ENCODE results near the gene FBF1. TPM values are rescaled to one million over a fixed set of nuclear protein-coding genes. Genes with fewer than 3 reads are reported as not detected.

FBF1 gene
- total and polyA plus RNA-seq, 2 donors (not counting 3 experiments of a cell fraction or from before 2014, with no cell fraction given) = 4.9 to 9.4 TPM

GRCh38 chr17:75917141-75917916, 23.5 kb downstream of the FBF1 start:
- H3K27me3 ChIP-seq (ENCODE audit: control insufficient read depth in 2 of 2, insufficient read depth in 2 of 2, low read length in 2 of 2) = no peaks in the 10 kb centered on the region
- no peak overlapping the region for H3K9ac ChIP-seq (replicated peaks; ENCODE audit: extremely low read depth, insufficient read depth, low read length)
- ChIA-PET CTCF (interaction anchor here (4.7 kb wide), 1 partner anchor 11 kb away, joined by 23 read pairs; no protein-coding TSS in a partner anchor), POLR2A (no interaction called here)
- dilution Hi-C loops (cut with MboI; ENCODE audit: extremely low pct_ligation_motif_present, low sequenced_read_pairs) (no loop called here), intact Hi-C loops (cut with micrococcal nuclease) (no loop called here)
- no TSS peak for BruUV-seq (replicated peaks)
- no peaks in the 10 kb centered on the region for H3K9me3 ChIP-seq (replicated peaks; ENCODE audit: control insufficient read depth, insufficient read depth, low read length)
- H3K27ac ChIP-seq (ENCODE audit: insufficient read depth, low read depth, low read length) = no peak overlapping the region
- DNase-seq (ENCODE audit: low read depth, low spot score) = no peak
- H3K4me3 ChIP-seq (replicated peaks in 1 of 3; ENCODE audit: insufficient read depth in 1 of 3, low read depth in 1 of 3, low read length in 3 of 3) = no peak overlapping the region
- no peak overlapping the region for H3K4me2 ChIP-seq (ENCODE audit: insufficient read depth, low read length)
- H3K9me1 ChIP-seq (replicated peaks; ENCODE audit: control insufficient read depth, extremely low read depth, insufficient read depth, low read length) = no peaks in the 10 kb centered on the region
- H3K79me2 ChIP-seq (ENCODE audit: control insufficient read depth, insufficient read depth, low read length) = no peaks in the 10 kb centered on the region
- FAIRE-seq = no peak
- H3K4me1 ChIP-seq (ENCODE audit: control insufficient read depth, extremely low read depth, insufficient read depth, low read length) = no peaks in the 10 kb centered on the region
- TF ChIP-seq MYC (IDR thresholded peaks at IDR 0.05; ENCODE audit: low read depth, low read length) (no peak), EZH2 (IDR thresholded peaks at IDR 0.05; ENCODE audit: borderline replicate concordance, low read depth, low read length, severe bottlenecking) (no peak), JUN (IDR thresholded peaks at IDR 0.05; ENCODE audit: borderline replicate concordance, insufficient read depth, insufficient read length, low read depth) (no peak), GATA2 (IDR thresholded peaks at IDR 0.05; ENCODE audit: insufficient read depth, insufficient read length, low read depth, low read length) (no peak), FOS (IDR thresholded peaks at IDR 0.05; ENCODE audit: borderline replicate concordance, insufficient read depth, low read length) (no peak), POLR2AphosphoS5 (IDR thresholded peaks at IDR 0.05; ENCODE audit: insufficient read depth, low read depth, low read length) (no peak)
- TF ChIP-seq, protein P1, sequence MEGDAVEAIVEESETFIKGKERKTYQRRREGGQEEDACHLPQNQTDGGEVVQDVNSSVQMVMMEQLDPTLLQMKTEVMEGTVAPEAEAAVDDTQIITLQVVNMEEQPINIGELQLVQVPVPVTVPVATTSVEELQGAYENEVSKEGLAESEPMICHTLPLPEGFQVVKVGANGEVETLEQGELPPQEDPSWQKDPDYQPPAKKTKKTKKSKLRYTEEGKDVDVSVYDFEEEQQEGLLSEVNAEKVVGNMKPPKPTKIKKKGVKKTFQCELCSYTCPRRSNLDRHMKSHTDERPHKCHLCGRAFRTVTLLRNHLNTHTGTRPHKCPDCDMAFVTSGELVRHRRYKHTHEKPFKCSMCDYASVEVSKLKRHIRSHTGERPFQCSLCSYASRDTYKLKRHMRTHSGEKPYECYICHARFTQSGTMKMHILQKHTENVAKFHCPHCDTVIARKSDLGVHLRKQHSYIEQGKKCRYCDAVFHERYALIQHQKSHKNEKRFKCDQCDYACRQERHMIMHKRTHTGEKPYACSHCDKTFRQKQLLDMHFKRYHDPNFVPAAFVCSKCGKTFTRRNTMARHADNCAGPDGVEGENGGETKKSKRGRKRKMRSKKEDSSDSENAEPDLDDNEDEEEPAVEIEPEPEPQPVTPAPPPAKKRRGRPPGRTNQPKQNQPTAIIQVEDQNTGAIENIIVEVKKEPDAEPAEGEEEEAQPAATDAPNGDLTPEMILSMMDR (IDR thresholded peaks at IDR 0.05; ENCODE audit: extremely low read depth in 1 of 2, insufficient read depth in 1 of 2, low read depth in 1 of 2, low read length in 2 of 2) = no peak
- no peaks in the 10 kb centered on the region for H3K36me3 ChIP-seq (ENCODE audit: control insufficient read depth in 2 of 2, extremely low read depth in 1 of 2, insufficient read depth in 2 of 2, low read length in 2 of 2)
- no peaks in the 10 kb centered on the region for H4K20me1 ChIP-seq (replicated peaks; ENCODE audit: control insufficient read depth, extremely low read depth, insufficient read depth, low read length)
- no peak overlapping the region for H2AFZ ChIP-seq (ENCODE audit: low read depth, low read length)

Measured in endothelial cell of umbilical vein (primary cell).